Pancreas (tissue), 10 donors: ENCODE data around the gene STAP1. TPM values are rescaled to one million over a fixed set of nuclear protein-coding genes. Genes with fewer than 3 reads are reported as not detected.

Experiments
- ATAC-seq, 4 donors: fragments of 200-7000 bp; cut with Tn5 transposase; one replicate each; pipeline versions ENCODE4 v1.8.0 to v1.9.1; 2020; ENCODE audit warnings: mild to moderate bottlenecking in 4 of 4, moderate library complexity in 4 of 4
- DNase-seq, 6 donors: peaks; one replicate each; pipeline ENCODE4 v3.0.0-alpha.2; 2020
- FAIRE-seq: peaks from 2 replicates; lab custom pipeline; 2012; peaks lifted over from hg19 to GRCh38; lab: Jason Lieb, UNC
- H3K27ac ChIP-seq, 4 donors: fragments of 200-600 bp; sonication (generic); 1 replicate in 3 of 4; 2 replicates in 1 of 4; pipeline versions ENCODE4 v1.5.0 to v1.8.0; 2020
- H3K27me3 ChIP-seq, 4 donors: fragments of 200-600 bp; one replicate each; pipeline ENCODE4 v1.8.0; 2021
- H3K36me3 ChIP-seq, 3 donors: fragments of 200-600 bp; sonication (generic) in 1 of 3; one replicate each; pipeline versions ENCODE4 v1.5.0 to v1.8.0; 2020 to 2021
- H3K4me1 ChIP-seq, 3 donors: fragments of 200-600 bp; one replicate each; pipeline ENCODE4 v1.8.0; 2021
- H3K4me3 ChIP-seq, 4 donors: fragments of 200-600 bp; sonication (generic) in 2 of 4; one replicate each; pipeline versions ENCODE4 v1.5.0 to v1.8.0; 2020 to 2021
- H3K9me3 ChIP-seq, 4 donors: fragments of 200-600 bp; one replicate each; pipeline ENCODE4 v1.8.0; 2021
- CTCF ChIP-seq, 4 donors: fragments of 200-600 bp; sonication (generic) in 3 of 4; IDR thresholded peaks; one replicate each; pipeline versions ENCODE4 v1.5.0 to v1.8.0; 2021; ENCODE audit warnings: antibody characterized with exemption in 4 of 4
- WGBS, 2 donors: extraction: QIAGEN DNeasy Blood & Tissue Kit; methylation state at CpG; one replicate each; pipeline ENCODE4 v1.1.7; 2013; 5-methylcytosine and 5-hydroxymethylcytosine counted together
- intact Hi-C, 3 donors: fragments of 100-400 bp; cut with DNase I; formaldehyde crosslinking; loops; one replicate each; pipeline versions ENCODE4 v1.11.1 to v1.14.2; 2022
- polyA plus RNA-seq, 2 donors: library from polyadenylated mRNA; stranded (reverse); fragments of 200-250 nt; gene quantifications; one replicate each; pipeline ENCODE4 v1.2.3, GENCODE V29; 2013
- total RNA-seq, 6 donors: library from RNA; stranded (reverse); fragmentation: NEBNext Ultra II Directional in 4 of 6; extraction: Animal tissue kit (Norgen Biotek cat#: 25700) in 4 of 6; gene quantifications; one replicate each; pipeline versions ENCODE4 v1.2.1 to v1.2.4, GENCODE V29; 2021 to 2023
- donor health status: healthy with polysubstance abuse.
- donor health status: DM: no; HTN: no; CAD: no; lungs with moderate emphysema.
- donor health status: DM: no; HTN: no; CAD: no.
- donor health status: control.
- donor health status: control.
- donor health status: Bipolar disorder and iron deficiency.
- donor health status: DM: yes; HTN: yes; CAD: no.
- donor health status: DM: no; HTN: no; CAD: no.
- donor health status: DM: no; HTN: no; CAD: no.
- donor health status: DM: yes; HTN: yes; CAD: no.

Gene STAP1
- total and polyA plus RNA-seq, 8 donors, result 0.21 to 0.29 (median 0.25) TPM; not detected in 4

GRCh38 chr4:67638136-67638535 is 79.6 kb downstream of the STAP1 start:
- no peak overlapping the region for H3K4me3 ChIP-seq
- H3K36me3 ChIP-seq, result no peaks in the 10 kb centered on the region
- WGBS, 2 donors, result 86 to 94% methylated on average over 5 of the region's 5 CpGs
- no peak for ATAC-seq
- DNase-seq, result no peak
- no peaks in the 10 kb centered on the region for H3K9me3 ChIP-seq
- no peak for FAIRE-seq
- no peak overlapping the region for H3K27ac ChIP-seq
- no peak for TF ChIP-seq CTCF (IDR thresholded peaks at IDR 0.05)
- H3K27me3 ChIP-seq, result no peaks in the 10 kb centered on the region
- intact Hi-C loops, result no loop called here
- peaks cover 0 to 11% (median 0%) of the 10 kb centered on the region in 3 donors for H3K4me1 ChIP-seq

DNA sequence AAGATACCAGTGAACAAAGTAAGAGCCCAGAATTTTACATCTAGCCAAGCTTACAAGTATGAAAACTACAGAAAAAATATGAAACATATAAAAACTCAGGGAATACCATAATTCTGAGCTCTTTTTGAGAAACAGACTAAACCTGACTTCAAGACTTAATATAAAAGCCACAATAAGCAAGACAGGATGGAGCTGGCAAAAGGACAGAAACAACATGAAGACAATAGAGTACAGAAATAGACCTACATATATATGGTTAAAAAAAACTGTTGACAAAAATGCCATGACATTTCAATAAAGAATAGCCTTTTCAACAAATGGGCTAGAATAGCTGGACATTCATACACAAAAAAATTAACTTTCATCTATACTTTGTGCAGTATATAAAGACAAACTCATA is 93.0 kb downstream of the STAP1 start:
- Histone ChIP-seq H3K9me3 (peaks cover 0 to 5% (median 0%) of the 10 kb centered on the region in 4 donors), H3K27ac (no peak overlapping the region), H3K27me3 (no peaks in the 10 kb centered on the region), H3K36me3 (peaks cover 0 to 3% (median 0%) of the 10 kb centered on the region in 3 donors), H3K4me1 (no peaks in the 10 kb centered on the region), H3K4me3 (no peak overlapping the region)
- no peak for FAIRE-seq
- TF ChIP-seq CTCF (IDR thresholded peaks at IDR 0.05), result no peak
- DNase-seq, result no peak
- no peak for ATAC-seq
- intact Hi-C loops, result no loop called here

Other genes starting within 250 kb of the STAP1 start
- 10 to 100 TPM in 5 of 6 donors, 1 to 10 TPM in 1; 8.6 to 19.5 (median 14.3) TPM for gene CENPC, start 13.2 kb upstream of the STAP1 start, total RNA-seq
- 1 to 10 TPM; 5.9 to 7.6 TPM for gene CENPC, start 13.2 kb upstream of the STAP1 start, polyA plus RNA-seq
- 10 to 100 TPM; 11.0 to 26.5 (median 16.3) TPM for gene UBA6, start 142.4 kb downstream of the STAP1 start, total RNA-seq
- gene UBA6, start 142.4 kb downstream of the STAP1 start, polyA plus RNA-seq, result 1 to 10 TPM; 4.1 to 5.3 TPM
- gene GNRHR, start 195.7 kb downstream of the STAP1 start, total RNA-seq, result not detected
- not detected for gene GNRHR, start 195.7 kb downstream of the STAP1 start, polyA plus RNA-seq